HG02981 (cell line): ENCODE measurements around the gene ZNF235.
"Not testable (repeated sequence)": the region's sequence is repeated elsewhere in the genome, so short reads cannot be mapped to it uniquely, and the experiment has no call there.

Experiments used
- ATAC-seq: cut with Tn5 transposase; IDR thresholded peaks from one replicate; pipeline ENCODE4 v1.9.1; 2021; ENCODE audit warnings: mild to moderate bottlenecking, moderate library complexity; ENCODE audit not compliant: unreplicated experiment

Gene ZNF235

DNA sequence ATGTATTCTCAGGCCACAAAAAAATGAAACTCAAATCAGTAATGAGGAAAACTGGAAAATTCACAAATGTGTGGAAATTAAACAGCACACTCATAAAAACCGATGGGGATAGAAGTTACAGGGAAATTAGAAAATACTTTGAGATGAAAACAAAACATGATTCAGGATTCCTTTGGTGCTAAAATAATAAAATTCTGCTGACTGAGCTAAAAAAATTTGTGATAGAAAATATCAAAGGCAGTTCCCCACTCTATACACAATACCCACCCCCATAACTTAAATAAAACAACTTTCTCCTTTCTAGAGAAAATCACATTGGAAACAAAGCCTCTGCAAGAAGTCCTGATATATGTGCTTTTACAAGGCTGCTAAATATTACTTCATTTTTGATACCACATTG, 46.7 kb downstream of the ZNF235 start:
- ATAC-seq: no peak

DNA sequence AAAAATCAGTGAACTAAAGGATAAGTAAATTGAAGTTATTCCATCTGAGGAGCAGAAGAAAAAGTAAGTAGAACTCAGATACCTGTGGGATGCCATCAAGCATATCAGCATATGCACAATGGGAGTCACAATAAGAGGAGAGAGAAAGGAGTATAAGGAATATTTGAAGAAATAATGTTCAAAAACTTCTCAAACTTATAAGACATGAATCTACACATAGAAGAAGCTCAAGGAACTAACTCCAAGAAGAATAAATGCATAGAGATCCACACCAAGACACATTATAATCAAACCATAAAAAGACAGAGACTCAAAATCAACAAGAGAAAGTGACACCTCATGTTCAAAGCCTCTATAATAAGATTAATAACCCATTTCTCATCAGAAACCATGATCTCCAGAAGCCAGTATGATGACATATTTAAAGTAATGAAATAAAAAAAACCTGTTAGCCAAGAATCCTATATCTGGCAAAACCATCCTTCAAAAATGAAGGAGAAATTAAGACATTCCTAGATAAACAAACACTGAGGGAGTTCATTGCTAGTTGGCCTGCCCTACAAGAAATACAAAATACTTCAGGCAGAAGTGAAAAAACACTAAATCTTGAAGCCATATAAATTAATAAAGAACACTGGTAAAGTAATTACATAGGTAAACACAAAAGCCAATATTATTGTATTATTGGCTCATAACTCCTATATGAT, 49.0 kb downstream of the ZNF235 start:
- ATAC-seq: no peak

DNA sequence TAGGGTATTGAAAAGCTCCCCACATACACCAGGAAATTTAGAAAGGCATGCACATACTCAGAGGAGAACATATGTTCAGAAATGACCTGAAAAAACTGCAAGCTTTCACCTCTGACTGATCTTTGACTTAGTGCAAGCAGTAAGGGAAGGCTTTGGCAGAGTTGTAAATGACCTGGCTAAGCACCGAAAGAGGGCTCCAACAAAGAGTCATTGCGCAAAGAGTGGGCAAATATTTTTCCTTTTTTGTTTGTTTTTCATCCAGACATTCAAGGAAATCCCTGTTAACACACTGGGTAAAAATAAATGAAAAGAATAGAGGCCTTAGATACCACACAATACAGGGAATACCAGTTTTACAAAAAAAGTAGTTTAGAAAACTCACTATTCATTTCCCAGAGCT, 50.3 kb downstream of the ZNF235 start:
- no peak for ATAC-seq

DNA sequence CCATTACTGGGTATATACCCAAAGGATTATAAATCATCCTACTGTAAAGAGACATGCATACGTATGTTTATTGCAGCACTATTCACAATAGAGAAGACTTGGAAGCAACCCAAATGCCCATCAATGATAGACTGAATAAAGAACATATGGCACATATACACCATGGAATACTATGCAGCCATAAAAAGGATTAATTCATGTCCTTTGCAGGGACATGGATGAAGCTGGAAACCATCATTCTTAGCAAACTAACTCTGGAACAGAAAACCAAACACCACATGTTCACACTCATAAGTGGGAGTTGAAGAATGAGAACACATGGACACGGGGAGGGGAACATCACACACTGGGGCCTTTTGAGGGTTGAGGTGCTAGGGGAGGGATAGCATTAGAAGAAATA, 51.4 kb downstream of the ZNF235 start:
- ATAC-seq: not testable (repeated sequence)

DNA sequence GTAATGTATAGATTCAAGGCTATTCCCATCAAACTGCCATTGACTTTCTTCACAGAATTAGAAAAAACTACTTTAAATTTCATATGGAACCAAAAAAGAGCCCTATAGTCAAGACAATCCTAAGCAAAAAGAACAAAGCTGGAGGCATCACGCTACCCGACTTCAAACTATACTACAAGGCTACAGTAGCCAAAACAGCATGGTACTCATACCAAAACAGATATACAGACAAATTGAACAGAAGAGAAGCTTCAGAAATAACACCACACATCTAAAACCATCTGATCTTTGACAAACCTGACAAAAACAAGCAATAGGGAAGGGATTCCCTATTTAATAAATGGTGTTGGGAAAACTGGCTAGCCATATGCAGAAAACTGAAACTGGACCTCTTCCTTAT, 52.5 kb downstream of the ZNF235 start:
- ATAC-seq: not testable (repeated sequence)

DNA sequence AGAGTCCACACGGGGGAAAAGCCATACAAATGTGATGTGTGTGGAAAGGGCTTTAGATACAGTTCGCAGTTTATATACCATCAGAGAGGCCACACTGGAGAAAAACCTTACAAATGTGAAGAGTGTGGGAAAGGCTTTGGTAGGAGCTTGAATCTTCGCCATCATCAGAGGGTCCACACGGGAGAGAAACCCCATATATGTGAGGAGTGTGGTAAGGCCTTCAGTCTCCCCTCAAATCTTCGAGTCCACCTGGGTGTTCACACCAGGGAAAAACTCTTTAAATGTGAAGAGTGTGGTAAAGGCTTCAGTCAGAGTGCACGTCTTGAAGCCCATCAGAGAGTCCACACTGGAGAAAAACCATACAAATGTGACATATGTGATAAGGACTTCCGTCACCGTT, 68.4 kb downstream of the ZNF235 start:
- no peak for ATAC-seq
